Calu3 (cell line): Measurements from ENCODE around the gene GALNS. TPM values are rescaled to one million over a fixed set of nuclear protein-coding genes. Genes with fewer than 3 reads are reported as not detected.

ENCODE experiments used
- BruUV-seq: library from RNA; stranded (reverse); fragments of 400-500 nt; replicated peaks from 2 replicates; lab custom pipeline; 2021; lab: Mats Ljungman, UMichigan
- CTCF ChIA-PET: fragments of 300-600 bp; sonication (Branson Sonifier 250); formaldehyde crosslinking; loops from one replicate; lab custom pipeline; 2022; ENCODE audit warnings: antibody characterized with exemption; lab: Charles Lee
- DNase-seq: peaks from one replicate; pipeline ENCODE4 v3.0.0; 2022
- H3K27ac Mint-ChIP-seq: one replicate; pipeline ENCODE4 v1.8.0; 2022; ENCODE audit warnings: mixed read lengths; ENCODE audit not compliant: unreplicated experiment
- H3K27me3 Mint-ChIP-seq: one replicate; pipeline ENCODE4 v1.8.0; 2022; ENCODE audit warnings: mixed read lengths; ENCODE audit not compliant: unreplicated experiment
- H3K36me3 Mint-ChIP-seq: one replicate; pipeline ENCODE4 v1.8.0; 2022; ENCODE audit warnings: mild to moderate bottlenecking, moderate library complexity, mixed read lengths; ENCODE audit not compliant: insufficient read depth, unreplicated experiment
- H3K4me1 Mint-ChIP-seq: one replicate; pipeline ENCODE4 v1.8.0; 2022; ENCODE audit warnings: mild to moderate bottlenecking, low read depth, mixed read lengths; ENCODE audit not compliant: unreplicated experiment
- H3K4me3 Mint-ChIP-seq: one replicate; pipeline ENCODE4 v1.8.0; 2022; ENCODE audit warnings: mild to moderate bottlenecking, low read depth, moderate library complexity, mixed read lengths; ENCODE audit not compliant: unreplicated experiment
- H3K9me3 Mint-ChIP-seq: one replicate; pipeline ENCODE4 v1.8.0; 2022; ENCODE audit warnings: low read depth, mixed read lengths; ENCODE audit not compliant: unreplicated experiment
- CTCF ChIP-seq: fragments of 200-600 bp; IDR thresholded peaks from one replicate; pipeline ENCODE4 v1.8.0; 2022; ENCODE audit warnings: antibody characterized with exemption; ENCODE audit not compliant: unreplicated experiment
- intact Hi-C: fragments of 100-400 bp; cut with micrococcal nuclease; formaldehyde crosslinking; loops from one replicate; pipeline ENCODE4 v1.10.0; 2022; ENCODE audit not compliant: unreplicated experiment
- total RNA-seq: library from RNA; stranded (reverse); gene quantifications from 2 replicates; pipeline ENCODE4 v1.2.3, GENCODE V29; 2022

GALNS gene
- total RNA-seq, 1 experiment from 2014 or later = 50.4 TPM

GRCh38 chr16:88899901-88900661, 43.3 kb upstream of the GALNS start:
- TF ChIP-seq CTCF = no peak
- DNase-seq = no peak
- no peak overlapping the region for H3K4me3 Mint-ChIP-seq
- H3K27me3 Mint-ChIP-seq = peaks cover 88% of the 10 kb centered on the region
- H3K9me3 Mint-ChIP-seq = no peaks in the 10 kb centered on the region
- H3K27ac Mint-ChIP-seq = no peak overlapping the region
- no peaks in the 10 kb centered on the region for H3K4me1 Mint-ChIP-seq
- CTCF ChIA-PET = no interaction called here
- H3K36me3 Mint-ChIP-seq = peaks cover 4% of the 10 kb centered on the region
- BruUV-seq = no TSS peak
- intact Hi-C loops = no loop called here

- Mint-ChIP-seq H3K27me3 (peaks cover 81% of the 10 kb centered on the region), H3K27ac (no peak overlapping the region), H3K4me1 (no peaks in the 10 kb centered on the region), H3K9me3 (no peaks in the 10 kb centered on the region), H3K4me3 (no peak overlapping the region), H3K36me3 (peaks cover 6% of the 10 kb centered on the region)
- intact Hi-C loops = no loop called here
- CTCF ChIA-PET = no interaction called here
- DNase-seq = no peak
- TF ChIP-seq CTCF = no peak
- BruUV-seq = no TSS peak
Observed at GRCh38 chr16:88897696-88898425, 41.1 kb upstream of the GALNS start.

GRCh38 chr16:88896238-88897070, 39.7 kb upstream of the GALNS start:
- Mint-ChIP-seq H3K9me3 (no peaks in the 10 kb centered on the region), H3K4me1 (no peaks in the 10 kb centered on the region), H3K36me3 (peaks cover 4% of the 10 kb centered on the region), H3K4me3 (no peak overlapping the region), H3K27me3 (peaks cover 81% of the 10 kb centered on the region), H3K27ac (no peak overlapping the region)
- DNase-seq = no peak
- TF ChIP-seq CTCF = no peak
- CTCF ChIA-PET = no interaction called here
- no TSS peak for BruUV-seq
- intact Hi-C loops = no loop called here

GRCh38 chr16:88895335-88895734, 38.6 kb upstream of the GALNS start:
- DNase-seq = no peak
- Mint-ChIP-seq H3K27me3 (peaks cover 83% of the 10 kb centered on the region), H3K36me3 (peaks cover 4% of the 10 kb centered on the region), H3K27ac (no peak overlapping the region), H3K4me1 (no peaks in the 10 kb centered on the region), H3K9me3 (no peaks in the 10 kb centered on the region), H3K4me3 (no peak overlapping the region)
- no peak for TF ChIP-seq CTCF
- intact Hi-C loops = no loop called here
- no TSS peak for BruUV-seq
- CTCF ChIA-PET = no interaction called here
